SJSA1 (cell line): ENCODE results near the gene PIK3IP1. TPM values are rescaled to one million over a fixed set of nuclear protein-coding genes. Genes with fewer than 3 reads are reported as not detected.
A peak's percentile ranks its signal among the peaks of the same experiment; 100 is the strongest.

Experiments
- DNase-seq, 2 experiments: peaks; one replicate each; pipeline ENCODE4 v3.0.0-alpha.2; 2015 to 2020; ENCODE audit warnings: low spot score in 2 of 2, low read depth in 1 of 2
- H3K27ac ChIP-seq: fragments of 250-450 bp; sonication (Bioruptor Pico); 2 replicates; pipeline ENCODE4 v1.5.1; 2020; ENCODE audit warnings: mild to moderate bottlenecking, moderate library complexity
- H3K27me3 ChIP-seq: fragments of 250-450 bp; sonication (Bioruptor Pico); replicated peaks from 2 replicates; pipeline ENCODE4 v1.5.1; 2020; ENCODE audit warnings: mild to moderate bottlenecking, moderate library complexity
- H3K36me3 ChIP-seq: fragments of 250-450 bp; sonication (Bioruptor Pico); 2 replicates; pipeline ENCODE4 v1.5.1; 2020; ENCODE audit warnings: mild to moderate bottlenecking
- H3K4me1 ChIP-seq: fragments of 250-450 bp; sonication (Bioruptor Pico); replicated peaks from 2 replicates; pipeline ENCODE4 v1.6.1; 2021; ENCODE audit warnings: mild to moderate bottlenecking
- H3K4me3 ChIP-seq: fragments of 250-450 bp; sonication (Bioruptor Pico); 2 replicates; pipeline ENCODE4 v1.5.1; 2020; ENCODE audit warnings: mild to moderate bottlenecking
- H3K9me3 ChIP-seq: fragments of 250-450 bp; sonication (Bioruptor Pico); replicated peaks from 2 replicates; pipeline ENCODE4 v1.5.1; 2020; ENCODE audit warnings: mild to moderate bottlenecking
- total RNA-seq: library from RNA; depleted of rRNA; stranded (reverse); fragments of >200 nt; shearing (Covaris generic); gene quantifications from 2 replicates; pipeline ENCODE4 v1.2.3, GENCODE V29; 2014; rRNA removed

The PIK3IP1 gene, protein sequence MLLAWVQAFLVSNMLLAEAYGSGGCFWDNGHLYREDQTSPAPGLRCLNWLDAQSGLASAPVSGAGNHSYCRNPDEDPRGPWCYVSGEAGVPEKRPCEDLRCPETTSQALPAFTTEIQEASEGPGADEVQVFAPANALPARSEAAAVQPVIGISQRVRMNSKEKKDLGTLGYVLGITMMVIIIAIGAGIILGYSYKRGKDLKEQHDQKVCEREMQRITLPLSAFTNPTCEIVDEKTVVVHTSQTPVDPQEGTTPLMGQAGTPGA
- 1.3 and 2.2 TPM in 2 replicates for total RNA-seq

DNA sequence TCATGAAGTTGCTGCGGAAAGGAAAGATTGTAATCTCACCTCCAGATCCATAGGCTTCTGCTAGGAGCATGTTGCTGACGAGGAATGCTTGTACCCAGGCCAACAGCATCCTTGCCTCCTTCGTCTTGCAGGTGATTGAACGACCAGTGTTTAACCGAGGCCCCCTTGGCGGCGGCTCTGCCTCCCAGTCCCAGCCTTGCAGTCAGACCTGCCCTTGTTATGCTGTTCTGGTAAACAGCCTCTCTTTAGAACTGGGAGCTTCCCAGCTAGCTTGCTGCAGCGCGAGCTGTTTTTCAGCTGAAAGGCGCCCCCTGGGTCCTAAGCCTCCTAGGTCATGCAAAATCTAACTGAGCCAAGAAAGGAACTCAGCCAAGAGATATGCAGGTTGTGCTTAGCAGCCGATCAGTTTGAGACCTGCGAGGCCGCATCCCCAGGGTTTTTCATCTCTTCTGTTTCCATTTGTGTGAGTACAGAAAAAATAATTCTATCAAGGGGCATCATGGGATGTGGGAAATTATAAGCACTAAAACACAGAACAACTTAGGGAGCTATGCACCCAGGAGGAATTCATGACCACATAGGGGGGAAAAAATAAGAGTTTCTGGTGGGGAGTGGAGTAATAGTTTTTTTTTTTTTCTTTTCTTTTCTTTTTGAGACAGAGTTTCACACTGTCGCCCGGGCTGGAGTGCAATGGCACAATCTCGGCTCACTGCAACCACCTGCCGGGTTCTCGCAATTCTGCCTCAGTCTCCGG is at the start of gene PIK3IP1:
TSS of gene PIK3IP1 (minus strand) at position 253 of the 754 bp plus-strand sequence. CDS start at position 109, 144 bp downstream.
- no peak within 1 kb of the TSS for H3K27ac ChIP-seq
- no peaks in the 10 kb centered on the region for H3K27me3 ChIP-seq
- DNase-seq = peak; percentile 65 to 81
- no peaks in the 10 kb centered on the region for H3K36me3 ChIP-seq
- H3K4me1 ChIP-seq = peaks cover 16% of the 10 kb centered on the region
- H3K4me3 ChIP-seq = peak within 1 kb of the TSS; percentile 19
- no peaks in the 10 kb centered on the region for H3K9me3 ChIP-seq

GRCh38 chr22:31341386-31342088 is 49.2 kb upstream of the PIK3IP1 start:
- Histone ChIP-seq H3K27ac (no peak overlapping the region), H3K36me3 (peaks cover 80% of the 10 kb centered on the region), H3K4me3 (no peak overlapping the region), H3K27me3 (no peaks in the 10 kb centered on the region), H3K4me1 (peaks cover 26% of the 10 kb centered on the region), H3K9me3 (no peaks in the 10 kb centered on the region)
- no peak for DNase-seq

DNA sequence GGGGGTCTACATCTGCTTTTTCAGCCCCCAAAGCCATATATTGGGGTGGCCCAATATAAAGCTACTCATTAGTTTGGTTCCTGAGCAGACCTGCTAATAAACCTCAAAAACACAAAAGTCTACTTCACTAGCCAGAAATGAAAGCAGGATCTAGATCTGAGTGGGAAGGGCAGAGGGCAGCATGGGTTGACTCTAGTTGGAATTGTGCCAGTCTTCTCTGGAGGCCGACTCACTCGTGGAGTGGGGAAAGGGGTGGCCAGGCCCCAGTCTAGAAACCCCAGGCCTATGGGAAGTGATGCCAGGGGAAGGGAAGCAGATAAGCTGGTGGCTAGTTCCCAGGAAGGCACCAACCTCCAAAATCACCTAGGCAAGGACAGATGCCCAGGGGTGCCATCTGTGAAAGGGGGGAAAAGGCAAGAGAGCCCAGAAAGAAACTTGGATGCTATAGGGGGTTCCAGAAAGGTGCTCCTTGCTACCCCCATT is 48.5 kb upstream of the PIK3IP1 start:
- H3K36me3 ChIP-seq = peaks cover 84% of the 10 kb centered on the region
- DNase-seq = no peak
- H3K9me3 ChIP-seq = no peaks in the 10 kb centered on the region
- H3K27me3 ChIP-seq = no peaks in the 10 kb centered on the region
- H3K27ac ChIP-seq = no peak overlapping the region
- peaks cover 26% of the 10 kb centered on the region for H3K4me1 ChIP-seq
- H3K4me3 ChIP-seq = no peak overlapping the region

GRCh38 chr22:31340360-31340759 is 48.1 kb upstream of the PIK3IP1 start:
- no peak overlapping the region for H3K27ac ChIP-seq
- peaks cover 23% of the 10 kb centered on the region for H3K4me1 ChIP-seq
- no peaks in the 10 kb centered on the region for H3K9me3 ChIP-seq
- no peak for DNase-seq
- H3K27me3 ChIP-seq = no peaks in the 10 kb centered on the region
- H3K4me3 ChIP-seq = no peak overlapping the region
- H3K36me3 ChIP-seq = peaks cover 88% of the 10 kb centered on the region

DNA sequence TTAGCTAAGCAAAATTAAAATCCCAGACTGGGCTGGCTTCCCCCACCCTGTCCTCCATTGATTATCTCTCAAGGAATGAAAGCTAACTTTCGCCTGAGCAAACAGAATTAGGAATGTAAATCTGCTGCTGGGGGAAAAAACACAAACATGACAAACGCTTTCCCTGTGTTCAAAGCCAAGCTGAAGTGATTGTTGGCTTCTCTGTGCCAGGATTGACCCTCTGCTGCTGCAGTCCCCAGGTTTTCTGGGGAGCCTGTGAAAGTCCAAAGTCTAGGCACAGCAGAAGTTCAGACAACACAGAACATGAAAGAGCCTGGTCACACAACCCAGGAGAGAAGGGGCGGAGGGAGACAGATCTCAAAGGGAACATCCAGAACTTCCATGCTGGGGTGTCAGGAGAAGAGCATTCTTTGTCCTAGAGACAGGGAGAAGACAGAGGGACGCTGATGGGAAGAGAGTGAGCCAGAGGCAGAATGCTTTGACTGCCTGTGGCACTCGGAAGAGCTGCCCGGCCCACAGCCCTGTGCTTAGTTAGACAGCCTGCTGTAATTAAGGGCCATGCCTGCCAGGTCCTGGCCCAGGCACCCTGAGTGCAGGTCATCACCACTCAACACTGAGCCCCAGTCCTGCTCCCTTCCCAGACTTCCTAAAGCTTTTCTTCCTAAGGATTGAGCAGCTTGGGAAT is 47.0 kb upstream of the PIK3IP1 start:
- Histone ChIP-seq H3K4me1 (peaks cover 12% of the 10 kb centered on the region), H3K4me3 (no peak overlapping the region)

GRCh38 chr22:31337178-31337577 is 44.9 kb upstream of the PIK3IP1 start:
- Histone ChIP-seq H3K36me3 (peaks cover 88% of the 10 kb centered on the region), H3K4me1 (no peaks in the 10 kb centered on the region), H3K9me3 (no peaks in the 10 kb centered on the region), H3K27me3 (no peaks in the 10 kb centered on the region), H3K4me3 (no peak overlapping the region), H3K27ac (no peak overlapping the region)
- no peak for DNase-seq

More for the DNA sequence above, 47.0 kb upstream of the PIK3IP1 start:
- Histone ChIP-seq H3K36me3 (peaks cover 88% of the 10 kb centered on the region), H3K9me3 (no peaks in the 10 kb centered on the region), H3K27ac (no peak overlapping the region), H3K27me3 (no peaks in the 10 kb centered on the region)
- no peak for DNase-seq

- Histone ChIP-seq H3K4me3 (no peak overlapping the region), H3K4me1 (no peaks in the 10 kb centered on the region), H3K27me3 (no peaks in the 10 kb centered on the region), H3K36me3 (peaks cover 79% of the 10 kb centered on the region), H3K27ac (no peak overlapping the region), H3K9me3 (no peaks in the 10 kb centered on the region)
- no peak for DNase-seq
Observed at GRCh38 chr22:31334329-31334728, 42.0 kb upstream of the PIK3IP1 start.

DNA sequence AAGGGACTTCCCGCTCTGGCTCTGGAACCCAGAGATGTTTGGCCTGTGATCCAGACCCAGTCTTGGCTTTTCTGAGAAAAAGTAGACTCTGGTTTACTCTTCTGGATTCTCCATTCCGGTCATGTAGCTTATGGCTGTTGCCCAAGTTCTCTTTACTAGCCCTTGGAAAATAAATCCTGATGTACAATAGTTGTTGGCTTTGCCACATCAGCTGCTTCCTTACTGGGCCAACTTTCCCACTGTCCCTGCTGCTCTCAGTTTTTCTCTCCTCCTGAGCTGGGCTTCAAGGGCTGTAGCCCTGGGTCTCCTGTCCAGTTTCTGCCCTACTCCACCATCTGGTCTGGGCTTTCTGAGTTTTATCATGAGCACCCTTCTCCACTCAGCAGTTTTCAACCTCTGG is 41.4 kb upstream of the PIK3IP1 start:
- peaks cover 79% of the 10 kb centered on the region for H3K36me3 ChIP-seq
- no peaks in the 10 kb centered on the region for H3K27me3 ChIP-seq
- no peaks in the 10 kb centered on the region for H3K4me1 ChIP-seq
- no peak overlapping the region for H3K4me3 ChIP-seq
- H3K27ac ChIP-seq = no peak overlapping the region
- no peak for DNase-seq
- no peaks in the 10 kb centered on the region for H3K9me3 ChIP-seq

- no peaks in the 10 kb centered on the region for H3K4me1 ChIP-seq
- peaks cover 79% of the 10 kb centered on the region for H3K36me3 ChIP-seq
- no peak overlapping the region for H3K4me3 ChIP-seq
- no peaks in the 10 kb centered on the region for H3K9me3 ChIP-seq
- no peaks in the 10 kb centered on the region for H3K27me3 ChIP-seq
- H3K27ac ChIP-seq = no peak overlapping the region
- no peak for DNase-seq
Observed at GRCh38 chr22:31332886-31333285, 40.6 kb upstream of the PIK3IP1 start.

DNA sequence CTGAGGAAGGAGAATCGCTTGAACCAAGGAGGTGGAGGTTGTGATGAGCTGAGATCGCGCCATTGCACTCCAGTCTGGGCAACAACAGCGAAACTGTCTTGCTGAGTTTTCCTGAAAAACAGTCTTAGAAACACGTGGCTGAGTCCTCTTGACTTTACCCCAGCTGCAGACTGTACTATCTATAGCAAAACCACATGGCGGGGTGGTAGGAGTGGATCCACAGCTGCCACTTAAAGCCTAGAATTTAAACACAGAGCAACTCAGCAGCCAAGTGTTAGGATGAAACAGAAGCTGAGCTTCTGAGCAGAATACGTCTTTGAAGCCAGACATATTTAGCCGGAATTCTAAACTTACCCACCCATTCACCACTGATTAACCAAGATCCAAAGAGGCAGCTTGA is 39.7 kb upstream of the PIK3IP1 start:
- H3K27ac ChIP-seq = no peak overlapping the region
- DNase-seq = no peak
- H3K36me3 ChIP-seq = peaks cover 76% of the 10 kb centered on the region
- H3K27me3 ChIP-seq = no peaks in the 10 kb centered on the region
- no peak overlapping the region for H3K4me3 ChIP-seq
- H3K4me1 ChIP-seq = no peaks in the 10 kb centered on the region
- no peaks in the 10 kb centered on the region for H3K9me3 ChIP-seq

DNA sequence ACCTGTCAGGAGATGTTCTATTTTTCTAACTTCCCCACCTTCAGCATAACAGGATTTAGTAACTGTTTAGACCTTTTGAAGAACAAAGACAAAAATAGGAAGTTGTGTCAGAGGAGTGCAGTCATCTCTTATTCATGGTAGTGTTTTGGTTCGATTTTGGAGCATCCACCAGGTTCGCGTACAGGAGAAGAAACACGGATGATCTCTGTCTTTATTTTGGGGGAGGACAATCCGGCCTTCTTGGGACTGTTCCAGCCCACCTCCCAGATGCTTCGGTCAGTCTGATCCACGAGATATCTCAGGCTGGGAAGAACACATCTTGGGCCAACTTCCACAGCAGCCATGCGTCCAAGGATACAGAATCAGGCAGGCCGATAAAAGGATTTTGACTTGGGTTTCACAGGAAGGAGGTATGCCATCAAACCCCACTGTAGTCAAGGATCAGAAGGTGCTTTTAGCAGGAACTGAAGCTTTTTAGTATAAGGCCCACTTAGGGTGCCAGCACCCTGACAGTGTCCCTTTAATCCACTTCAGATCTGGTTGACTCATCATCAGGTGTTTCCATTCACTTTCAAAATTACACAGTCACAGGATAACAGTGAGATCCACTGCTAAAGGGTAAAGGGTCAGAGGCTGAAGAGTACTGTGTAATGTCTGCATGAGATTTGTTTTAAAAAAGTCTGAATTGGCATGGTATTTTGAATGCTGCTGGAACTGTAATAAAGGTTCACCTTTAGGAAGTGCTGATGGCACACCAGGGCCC is 37.3 kb upstream of the PIK3IP1 start:
- H3K9me3 ChIP-seq = no peaks in the 10 kb centered on the region
- no peaks in the 10 kb centered on the region for H3K27me3 ChIP-seq
- no peak overlapping the region for H3K27ac ChIP-seq
- H3K4me1 ChIP-seq = no peaks in the 10 kb centered on the region
- H3K36me3 ChIP-seq = peaks cover 72% of the 10 kb centered on the region
- H3K4me3 ChIP-seq = no peak overlapping the region
- no peak for DNase-seq

GRCh38 chr22:31329029-31329428 is 36.7 kb upstream of the PIK3IP1 start:
- H3K27ac ChIP-seq = no peak overlapping the region
- H3K4me3 ChIP-seq = no peak overlapping the region
- H3K27me3 ChIP-seq = no peaks in the 10 kb centered on the region
- H3K36me3 ChIP-seq = peaks cover 69% of the 10 kb centered on the region
- no peaks in the 10 kb centered on the region for H3K4me1 ChIP-seq
- H3K9me3 ChIP-seq = no peaks in the 10 kb centered on the region
- no peak for DNase-seq

- H3K36me3 ChIP-seq = peaks cover 66% of the 10 kb centered on the region
- H3K4me1 ChIP-seq = no peaks in the 10 kb centered on the region
Observed at GRCh38 chr22:31328544-31328960, 36.3 kb upstream of the PIK3IP1 start.

More at GRCh38 chr22:31328544-31328960, 36.3 kb upstream of the PIK3IP1 start:
- H3K27me3 ChIP-seq = no peaks in the 10 kb centered on the region
- no peak overlapping the region for H3K4me3 ChIP-seq
- H3K9me3 ChIP-seq = no peaks in the 10 kb centered on the region
- no peak for DNase-seq
- no peak overlapping the region for H3K27ac ChIP-seq
